CD14-positive monocyte (primary cell): ENCODE results near the gene POU2AF3. TPM values are rescaled to one million over a fixed set of nuclear protein-coding genes. Genes with fewer than 3 reads are reported as not detected.

ENCODE experiments used
- DNase-seq, 3 donors: peaks; one replicate each; pipeline ENCODE4 v3.0.0-alpha.2; 2011 to 2022
- H2AFZ ChIP-seq: 2 replicates; pipeline ENCODE4 v1.6.0; 2012; ENCODE audit warnings: mild to moderate bottlenecking, low read depth, low read length, inconsistent platforms; ENCODE audit not compliant: insufficient read depth, poor library complexity, severe bottlenecking
- H3K27ac ChIP-seq, 2 donors: 1 replicate in 1 of 2; 2 replicates in 1 of 2; pipeline ENCODE4 v1.5.1; 2012 to 2013; ENCODE audit warnings: low read length in 2 of 2, control low read depth in 1 of 2, inconsistent platforms in 1 of 2, low read depth in 1 of 2, mild to moderate bottlenecking in 1 of 2
- H3K27me3 ChIP-seq, 2 donors: one replicate each; pipeline versions ENCODE4 v1.6.0 to v1.6.1; 2011 to 2013; ENCODE audit warnings: low read length in 2 of 2; ENCODE audit not compliant: control insufficient read depth in 2 of 2, insufficient read depth in 2 of 2
- H3K36me3 ChIP-seq, 2 donors: replicated peaks in 1 of 2; 1 replicate in 1 of 2; 2 replicates in 1 of 2; pipeline versions ENCODE4 v1.5.1 to v1.6.1; 2012 to 2013; ENCODE audit warnings: low read length in 2 of 2, control low read depth in 1 of 2, inconsistent platforms in 1 of 2, mild to moderate bottlenecking in 1 of 2; ENCODE audit not compliant: insufficient read depth in 2 of 2, control insufficient read depth in 1 of 2
- H3K4me1 ChIP-seq, 2 donors: 1 replicate in 1 of 2; 2 replicates in 1 of 2; pipeline versions ENCODE4 v1.5.1 to v1.6.1; 2012 to 2013; ENCODE audit warnings: low read length in 2 of 2, control low read depth in 1 of 2, inconsistent platforms in 1 of 2, mild to moderate bottlenecking in 1 of 2, moderate library complexity in 1 of 2; ENCODE audit not compliant: insufficient read depth in 2 of 2, control insufficient read depth in 1 of 2
- H3K4me2 ChIP-seq: replicated peaks from 2 replicates; pipeline ENCODE3; 2012; ENCODE audit warnings: low read length, moderate library complexity, mild to moderate bottlenecking; ENCODE audit not compliant: poor library complexity, severe bottlenecking; ENCODE audit errors: extremely low read depth
- H3K4me3 ChIP-seq, 3 experiments: fragments of 200-600 bp in 1 of 3; sonication (generic) in 1 of 3; replicated peaks in 1 of 3; 1 replicate in 2 of 3; 2 replicates in 1 of 3; pipeline ENCODE4 v1.5.1; 2011 to 2013; ENCODE audit warnings: low read length in 3 of 3, mild to moderate bottlenecking in 3 of 3, control low read depth in 2 of 3, low read depth in 2 of 3, inconsistent platforms in 1 of 3, moderate library complexity in 1 of 3
- H3K79me2 ChIP-seq: 2 replicates; pipeline ENCODE4 v1.6.0; 2012; ENCODE audit warnings: mild to moderate bottlenecking, control low read depth, inconsistent platforms, low read length, moderate library complexity; ENCODE audit not compliant: insufficient read depth
- H3K9ac ChIP-seq: 2 replicates; pipeline ENCODE4 v1.6.0; 2017; ENCODE audit warnings: low read length, mild to moderate bottlenecking; ENCODE audit not compliant: insufficient read depth, poor library complexity, severe bottlenecking
- H3K9me3 ChIP-seq, 2 donors: replicated peaks in 1 of 2; 1 replicate in 1 of 2; 2 replicates in 1 of 2; pipeline versions ENCODE4 v1.5.1 to v1.6.1; 2012 to 2013; ENCODE audit warnings: low read length in 2 of 2, control low read depth in 1 of 2; ENCODE audit not compliant: control insufficient read depth in 1 of 2, insufficient read depth in 1 of 2
- H4K20me1 ChIP-seq: 2 replicates; pipeline ENCODE4 v1.6.0; 2012; ENCODE audit warnings: mild to moderate bottlenecking, low read length, control low read depth, moderate library complexity; ENCODE audit not compliant: insufficient read depth
- H3K27ac Mint-ChIP-seq, 7 donors: one replicate each; pipeline ENCODE4 v1.8.0; 2020; ENCODE audit warnings: mild to moderate bottlenecking in 7 of 7, mixed read lengths in 7 of 7, moderate library complexity in 6 of 7, inconsistent platforms in 2 of 7
- H3K27me3 Mint-ChIP-seq, 3 donors: one replicate each; pipeline ENCODE4 v1.8.0; 2021 to 2022; ENCODE audit warnings: low read depth in 3 of 3, mild to moderate bottlenecking in 3 of 3, mixed read lengths in 3 of 3, moderate library complexity in 3 of 3, inconsistent platforms in 1 of 3
- H3K36me3 Mint-ChIP-seq, 2 donors: one replicate each; pipeline ENCODE4 v1.8.0; 2020; ENCODE audit warnings: mixed read lengths in 2 of 2, inconsistent platforms in 1 of 2, mild to moderate bottlenecking in 1 of 2
- H3K4me1 Mint-ChIP-seq: one replicate; pipeline ENCODE4 v1.8.0; 2020; ENCODE audit warnings: mild to moderate bottlenecking, mixed read lengths
- H3K4me3 Mint-ChIP-seq, 2 donors: one replicate each; pipeline ENCODE4 v1.8.0; 2020; ENCODE audit warnings: mild to moderate bottlenecking in 2 of 2, mixed read lengths in 2 of 2, moderate library complexity in 1 of 2
- H3K9me3 Mint-ChIP-seq, 7 donors: one replicate each; pipeline ENCODE4 v1.8.0; 2020 to 2022; ENCODE audit warnings: mixed read lengths in 7 of 7, mild to moderate bottlenecking in 6 of 7, moderate library complexity in 6 of 7, inconsistent platforms in 2 of 7
- CTCF ChIP-seq: fragments of 200-600 bp; IDR thresholded peaks from one replicate; pipeline ENCODE4 v1.8.0; 2022; ENCODE audit warnings: antibody characterized with exemption, mild to moderate bottlenecking
- WGBS: methylation state at CpG from one replicate; pipeline ENCODE4 v1.1.5; 2013; ENCODE audit warnings: missing lambda C conversion rate; ENCODE audit not compliant: insufficient coverage; 5-methylcytosine and 5-hydroxymethylcytosine counted together
- intact Hi-C, 2 donors: fragments of 100-400 bp; cut with micrococcal nuclease; formaldehyde crosslinking; loops; one replicate each; pipeline versions ENCODE4 v1.15.0 to v1.15.1; 2023
- polyA plus RNA-seq, 3 donors: library from polyadenylated mRNA; depleted of rRNA in 1 of 3; unstranded in 2 of 3; stranded (reverse) in 1 of 3; fragments of 300-500 nt in 2 of 3; fragments of >200 nt in 1 of 3; fragmentation: Illumina TruSeq in 2 of 3; gene quantifications; 1 replicate in 2 of 3; 2 replicates in 1 of 3; pipeline ENCODE4 v1.2.3, GENCODE V29; 2012 to 2021

The POU2AF3 gene
- polyA plus RNA-seq, 3 donors = not detected

- Histone ChIP-seq H4K20me1 (no peaks in the 10 kb centered on the region), H3K4me2 (no peak overlapping the region), H3K4me3 (no peak overlapping the region), H2AFZ (no peak overlapping the region), H3K36me3 (no peaks in the 10 kb centered on the region), H3K79me2 (no peaks in the 10 kb centered on the region), H3K27me3 (no peaks in the 10 kb centered on the region), H3K9ac (no peak overlapping the region), H3K4me1 (no peaks in the 10 kb centered on the region), H3K9me3 (no peaks in the 10 kb centered on the region), H3K27ac (no peak overlapping the region)
- Mint-ChIP-seq H3K9me3 (peaks cover 0 to 5% (median 2%) of the 10 kb centered on the region in 7 donors), H3K4me3 (no peak overlapping the region), H3K36me3 (no peaks in the 10 kb centered on the region), H3K27ac (no peak overlapping the region), H3K4me1 (no peaks in the 10 kb centered on the region), H3K27me3 (peaks cover 0 to 4% (median 1%) of the 10 kb centered on the region in 3 donors)
- no peak for TF ChIP-seq CTCF
- WGBS = 92% methylated on average over 2 of the region's 2 CpGs
- no peak for DNase-seq
- intact Hi-C loops = no loop called here
These were observed 38.4 kb downstream of the POU2AF3 start for GRCh38 chr11:111336582-111337256.

- Histone ChIP-seq H3K4me2 (no peak overlapping the region), H3K27ac (no peak overlapping the region), H4K20me1 (no peaks in the 10 kb centered on the region), H3K36me3 (no peaks in the 10 kb centered on the region), H3K9ac (no peak overlapping the region), H3K4me1 (no peaks in the 10 kb centered on the region), H3K79me2 (no peaks in the 10 kb centered on the region), H3K4me3 (no peak overlapping the region), H2AFZ (no peak overlapping the region), H3K27me3 (no peaks in the 10 kb centered on the region), H3K9me3 (no peaks in the 10 kb centered on the region)
- Mint-ChIP-seq H3K27me3 (peaks cover 0 to 5% (median 1%) of the 10 kb centered on the region in 3 donors), H3K9me3 (peaks cover 0 to 5% (median 2%) of the 10 kb centered on the region in 7 donors), H3K4me3 (no peak overlapping the region), H3K36me3 (no peaks in the 10 kb centered on the region), H3K27ac (no peak overlapping the region), H3K4me1 (no peaks in the 10 kb centered on the region)
- intact Hi-C loops = no loop called here
- DNase-seq = no peak
- TF ChIP-seq CTCF = no peak
These were observed 41.5 kb downstream of the POU2AF3 start for GRCh38 chr11:111339758-111340388.
